ENCODE data around the gene MUC13.

DNA sequence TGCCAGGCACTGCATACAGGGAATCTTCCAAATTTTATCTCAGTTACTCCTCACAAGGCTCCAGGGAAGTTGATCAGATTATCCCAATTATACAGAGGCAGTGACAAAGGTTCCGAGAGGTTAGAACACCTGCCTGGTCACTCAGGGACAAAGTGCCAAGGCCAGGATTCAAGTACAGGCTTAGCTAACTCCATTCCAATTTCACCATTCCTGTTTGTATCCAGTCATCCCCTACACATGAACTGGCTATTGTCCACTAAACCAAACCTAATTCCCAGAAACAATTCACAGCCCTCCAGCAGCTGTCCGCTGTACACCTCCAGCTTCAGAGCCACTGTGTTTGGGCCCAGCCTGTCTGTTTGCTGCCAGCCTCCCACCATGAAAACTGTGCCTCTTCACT is 16.0 kb downstream of the MUC13 start:
- no peak for TF ChIP-seq CTCF (IDR thresholded peaks at IDR 0.05)
- no peak for TF ChIP-seq POLR2A (IDR thresholded peaks at IDR 0.05)
- no peak for TF ChIP-seq POLR2AphosphoS5 (IDR thresholded peaks at IDR 0.05)

Measured in breast epithelium (tissue), 3 donors.